COLO668 (cell line): ENCODE results near the gene DNHD1.

ENCODE experiments used
- DNase-seq: peaks from one replicate; lab custom pipeline; 2025; ENCODE audit not compliant: unreplicated experiment; lab: John Stamatoyannopoulos, UW

The DNHD1 gene

GRCh38 chr11:6583584-6583983 is 86.5 kb downstream of the DNHD1 start:
- no peak for DNase-seq

DNA sequence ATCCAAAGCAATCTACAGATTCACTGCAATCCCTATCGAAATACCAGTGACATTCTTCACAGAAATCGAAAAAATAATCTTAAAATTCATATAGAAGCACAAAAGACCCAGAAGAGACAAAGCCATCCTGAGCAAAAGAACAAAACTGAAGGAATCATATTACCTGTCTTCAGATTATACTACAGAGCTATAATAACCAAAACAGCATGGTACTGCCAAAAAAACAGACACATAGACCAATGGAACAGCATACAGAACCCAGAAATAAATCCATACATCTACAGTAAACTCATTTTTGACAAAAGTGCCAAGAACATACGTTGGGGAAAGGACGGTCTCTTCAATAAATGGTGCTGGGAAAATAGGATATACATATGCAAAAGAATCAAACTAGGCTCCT is 87.4 kb downstream of the DNHD1 start:
- no peak for DNase-seq

DNA sequence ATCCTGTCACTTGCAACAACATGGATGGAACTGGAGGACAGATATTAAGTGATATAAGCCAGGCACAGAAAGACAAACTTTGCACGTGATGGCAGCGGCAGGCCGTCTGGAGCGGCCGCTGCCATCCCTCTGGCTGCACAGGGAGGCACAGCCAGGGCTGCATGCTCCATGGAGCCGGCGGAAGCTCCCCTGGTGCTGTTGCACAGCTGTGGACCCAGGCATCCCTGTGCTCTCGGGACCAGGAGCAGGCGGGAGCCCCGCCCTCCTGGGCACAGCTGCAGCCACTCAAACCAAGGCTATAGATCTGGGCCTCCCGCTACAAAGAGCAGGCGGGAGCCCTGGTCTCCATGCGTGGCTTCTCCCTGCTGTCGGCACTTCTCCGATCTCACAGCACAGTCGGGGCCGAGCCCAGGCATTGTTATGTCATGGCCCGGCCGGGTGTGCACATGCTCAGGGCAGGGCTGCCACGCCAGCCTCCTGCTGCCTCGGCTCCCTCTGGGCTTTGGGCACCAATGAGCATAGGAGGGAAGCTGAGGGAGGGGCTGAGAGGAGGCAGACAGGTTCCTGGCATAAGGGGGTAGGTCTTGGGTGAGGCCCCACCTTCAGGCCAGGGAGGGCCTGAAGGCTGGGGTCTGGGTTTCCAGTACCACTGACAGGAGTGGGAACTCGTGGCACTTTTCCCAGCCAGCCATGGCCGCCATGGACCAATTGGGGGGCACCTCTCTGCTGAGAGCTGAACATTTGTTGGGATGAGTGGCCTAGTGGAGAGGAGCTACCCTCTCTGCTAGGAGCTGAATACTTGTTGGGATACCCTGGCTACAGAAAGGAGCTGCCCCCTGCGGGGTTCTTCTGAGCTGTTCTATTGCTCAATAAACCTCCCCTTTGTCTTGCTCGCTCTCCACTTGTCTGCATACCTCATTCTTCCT is 89.6 kb downstream of the DNHD1 start:
- no peak for DNase-seq

DNA sequence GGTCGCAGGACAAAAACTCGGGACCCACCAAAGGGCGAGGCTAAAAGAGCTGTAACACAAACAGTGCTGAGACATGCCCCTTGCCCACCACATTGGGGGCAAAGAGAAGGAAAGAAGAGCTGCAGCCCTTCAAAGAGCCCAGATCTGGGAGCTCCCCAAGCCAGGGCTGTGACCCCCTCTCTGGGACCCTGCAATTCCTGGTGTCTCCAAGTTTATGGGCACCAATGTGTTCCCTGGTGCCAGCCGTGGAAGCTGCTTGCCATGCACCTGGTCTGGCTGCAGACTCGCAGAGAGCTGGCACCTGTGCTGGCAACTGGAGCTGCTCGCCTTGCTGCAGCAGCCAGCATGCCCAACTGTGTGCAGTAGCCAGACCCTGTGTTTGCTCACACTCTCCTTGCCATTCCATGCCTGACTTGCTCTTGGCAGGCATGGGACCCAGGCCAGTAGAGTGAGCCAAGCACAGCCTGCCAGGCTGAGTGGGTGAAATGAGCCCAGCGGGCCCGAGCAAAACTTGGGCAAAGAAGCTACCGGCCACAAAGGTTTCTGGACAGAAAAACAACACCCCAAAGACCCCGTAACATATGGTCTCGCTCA is 90.4 kb downstream of the DNHD1 start:
- no peak for DNase-seq

GRCh38 chr11:6588018-6588417 is 90.9 kb downstream of the DNHD1 start:
- DNase-seq: no peak

- DNase-seq: no peak
These were observed 97.2 kb downstream of the DNHD1 start for GRCh38 chr11:6594142-6594768.

- no peak for DNase-seq
These were observed 99.3 kb downstream of the DNHD1 start for GRCh38 chr11:6596239-6596877.

GRCh38 chr11:6598555-6598954 is 101.5 kb downstream of the DNHD1 start:
- DNase-seq: no peak

DNA sequence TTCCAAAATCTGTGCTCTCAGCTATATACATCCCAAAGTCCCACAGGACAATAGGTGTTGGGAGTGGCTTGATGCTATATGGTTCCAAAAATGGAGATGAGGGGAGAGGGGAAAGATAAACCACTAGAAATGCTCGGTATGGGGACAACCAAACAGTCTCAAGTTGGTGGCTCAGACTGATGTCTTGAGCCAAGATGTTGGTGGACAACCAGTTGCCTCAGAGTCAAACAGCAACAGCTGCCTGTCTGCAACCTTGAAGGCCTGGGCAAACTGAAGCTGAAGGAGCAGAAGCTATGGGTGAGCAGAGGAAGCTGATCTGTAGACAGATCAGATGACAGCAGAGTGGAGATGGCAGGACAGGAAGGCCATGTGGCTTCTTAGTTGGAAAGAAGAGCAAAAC is 102.4 kb downstream of the DNHD1 start:
- no peak for DNase-seq

- DNase-seq: no peak
These were observed 102.9 kb downstream of the DNHD1 start for GRCh38 chr11:6599881-6600390.

DNA sequence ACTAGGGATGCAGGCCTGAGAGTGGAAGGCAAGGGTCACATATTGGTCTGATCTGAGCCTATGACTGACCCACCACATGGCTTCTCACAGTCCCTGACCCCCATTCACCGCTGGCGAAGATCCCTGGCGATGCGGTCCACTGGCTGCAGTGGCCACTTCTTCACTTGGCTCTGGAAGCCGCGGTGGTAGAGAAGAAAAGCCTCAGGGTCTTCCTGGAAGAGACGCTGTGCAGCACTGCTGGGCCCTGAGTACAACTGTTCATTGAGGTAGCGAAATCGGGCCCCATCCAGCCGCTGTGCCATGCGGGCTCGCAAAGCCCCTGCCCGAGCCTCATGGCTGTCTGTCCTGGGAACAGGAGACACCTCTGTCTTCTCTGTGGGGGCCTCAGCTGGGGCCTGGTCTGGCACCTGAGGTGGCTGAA is 104.0 kb downstream of the DNHD1 start:
- DNase-seq: no peak

DNA sequence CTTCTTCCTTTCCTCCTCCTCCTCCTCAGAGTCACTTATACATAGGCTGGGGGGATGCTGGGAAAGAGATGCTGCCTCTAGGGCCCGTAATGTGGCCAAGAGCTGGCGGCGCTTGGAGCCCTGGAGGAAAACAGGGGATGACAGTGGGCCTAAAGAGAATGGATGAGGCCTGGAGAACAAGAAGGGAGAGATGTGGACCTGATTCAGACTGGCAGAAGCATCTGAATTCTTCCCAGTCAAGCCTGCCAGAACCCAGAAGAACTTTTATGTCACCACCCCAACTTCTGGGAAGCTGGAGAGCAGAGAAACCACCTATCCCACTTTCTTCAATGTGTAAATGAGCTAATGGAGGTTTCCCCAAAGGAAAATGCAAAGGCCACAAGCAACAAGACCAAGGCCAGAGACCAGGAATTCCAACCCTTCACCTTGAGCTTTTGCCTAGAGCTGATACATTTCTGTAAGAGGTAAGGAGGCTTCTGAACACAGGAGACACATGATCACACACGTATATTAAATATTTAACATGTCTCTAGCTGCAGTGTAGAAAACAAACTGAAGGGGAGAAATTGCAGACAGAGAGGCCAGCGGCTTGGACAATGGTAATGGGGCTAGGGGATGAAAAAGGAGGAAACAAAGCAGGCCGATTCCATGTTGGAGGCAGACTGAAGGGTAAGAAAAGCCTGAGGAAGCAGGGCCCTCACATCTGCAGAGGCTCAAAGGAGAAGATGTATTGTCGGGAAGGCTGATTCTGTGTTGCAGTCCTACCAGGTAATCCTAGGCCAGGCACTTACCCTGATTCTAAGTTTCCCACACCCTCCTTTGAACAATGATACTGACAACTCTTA is 105.2 kb downstream of the DNHD1 start:
- no peak for DNase-seq

GRCh38 chr11:6603287-6604080 is 106.4 kb downstream of the DNHD1 start, which contains the start of the genes ILK and RRP8:
Gene ILK (plus strand): TSS chr11:6603774. CDS start chr11:6604272, 498 bp downstream.
Gene RRP8 (minus strand): TSS chr11:6603616. CDS start chr11:6603502, 114 bp downstream.
- DNase-seq: peak; percentile 93

DNA sequence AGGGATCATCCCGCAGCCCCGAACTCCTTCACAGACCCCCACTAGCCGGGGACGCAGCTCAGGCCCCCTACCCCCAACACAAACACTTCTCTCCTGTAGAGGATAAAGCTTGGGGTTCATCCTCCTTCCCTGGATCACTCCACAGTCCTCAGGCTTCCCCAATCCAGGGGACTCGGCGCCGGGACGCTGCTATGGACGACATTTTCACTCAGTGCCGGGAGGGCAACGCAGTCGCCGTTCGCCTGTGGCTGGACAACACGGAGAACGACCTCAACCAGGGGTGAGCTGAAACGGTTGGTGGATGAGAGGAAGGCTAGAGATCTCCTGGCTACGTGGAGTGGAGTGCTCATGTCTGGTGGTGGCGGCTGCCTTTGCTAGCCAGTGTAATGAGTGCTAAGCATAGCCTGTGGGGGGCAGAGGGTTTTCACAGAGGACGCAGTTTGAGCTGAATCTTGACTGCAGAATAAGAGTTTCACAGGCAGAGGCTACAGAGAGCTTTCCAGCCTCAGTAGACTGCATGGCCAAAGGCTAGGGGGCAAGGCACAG is 107.1 kb downstream of the DNHD1 start:
- DNase-seq: peak; percentile 33

DNA sequence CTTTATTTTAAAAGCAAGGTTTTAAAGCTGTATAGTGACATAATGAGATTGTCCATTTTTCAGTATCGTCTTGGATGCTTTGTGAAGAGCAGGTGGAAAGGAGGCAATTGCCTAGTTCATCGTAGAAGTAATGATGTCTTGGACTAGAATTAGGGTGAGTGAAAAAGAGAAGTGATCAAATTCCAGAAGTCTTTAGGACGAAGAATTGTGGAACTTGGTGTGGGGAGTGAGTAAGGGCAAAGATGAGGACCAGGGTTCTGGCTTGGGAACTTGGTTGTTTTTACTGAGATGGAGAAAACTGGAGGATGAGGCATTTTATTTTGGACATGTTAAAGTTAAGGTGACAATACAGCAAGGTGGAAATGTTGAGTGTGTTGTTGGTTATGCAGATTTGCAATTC is 107.7 kb downstream of the DNHD1 start:
- DNase-seq: no peak

- DNase-seq: peak; percentile 82
These were observed 109.5 kb downstream of the DNHD1 start for GRCh38 chr11:6606471-6607189.

DNA sequence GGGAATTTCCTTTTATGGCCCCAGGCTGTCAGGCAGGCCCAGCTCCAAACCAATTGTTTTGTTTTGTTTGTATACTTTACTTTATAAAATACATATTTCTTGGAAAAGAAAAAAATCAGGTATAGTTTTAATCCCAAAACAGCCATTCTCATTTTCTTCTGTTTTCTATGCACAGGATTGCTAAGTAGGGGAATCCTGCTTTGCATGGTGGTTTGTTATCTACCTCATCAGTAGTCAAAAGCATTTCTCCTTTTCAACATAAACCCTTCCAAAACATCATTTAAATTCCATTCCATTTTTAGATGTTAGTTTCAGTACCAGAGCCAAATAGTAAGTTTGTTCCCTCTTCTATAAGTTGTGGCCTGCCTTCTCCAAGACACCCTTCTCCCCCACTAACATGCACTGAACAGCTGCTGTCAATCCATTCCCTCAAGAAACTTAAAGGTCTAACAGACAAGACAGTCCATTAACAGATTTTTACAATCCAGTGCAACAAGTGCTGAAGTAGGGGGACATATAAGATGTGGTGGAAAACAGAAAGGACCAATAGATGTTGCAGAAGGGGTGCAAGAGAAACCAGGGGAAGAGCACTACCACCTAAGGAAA is 110.2 kb downstream of the DNHD1 start:
- DNase-seq: no peak

DNA sequence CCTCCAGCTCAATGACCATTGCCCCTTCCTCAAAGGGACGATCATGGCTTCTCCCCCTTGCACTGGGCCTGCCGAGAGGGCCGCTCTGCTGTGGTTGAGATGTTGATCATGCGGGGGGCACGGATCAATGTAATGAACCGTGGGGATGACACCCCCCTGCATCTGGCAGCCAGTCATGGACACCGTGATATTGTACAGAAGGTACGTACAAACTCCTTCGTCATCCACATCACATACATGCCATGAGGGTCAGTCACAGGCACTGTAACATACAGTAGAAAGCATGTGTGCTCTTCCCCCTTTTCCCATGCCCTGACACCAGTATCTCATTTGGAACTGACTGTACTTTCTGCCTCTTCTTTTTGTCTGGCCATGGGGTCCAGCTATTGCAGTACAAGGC is 110.9 kb downstream of the DNHD1 start:
- no peak for DNase-seq
